HG03520 (cell line): ENCODE measurements around the gene SDR42E2.
"Not testable (repeated sequence)": the region's sequence is repeated elsewhere in the genome, so short reads cannot be mapped to it uniquely, and the experiment has no call there.

Experiments used
- ATAC-seq: cut with Tn5 transposase; IDR thresholded peaks from one replicate; pipeline ENCODE4 v1.9.1; 2021; ENCODE audit warnings: mild to moderate bottlenecking, moderate library complexity; ENCODE audit not compliant: unreplicated experiment

The SDR42E2 gene

GRCh38 chr16:22161999-22162655 lies at the start of gene SDR42E2:
Gene SDR42E2 (plus strand): TSS chr16:22162506. CDS start chr16:22165583, 3,077 bp downstream.
- no peak for ATAC-seq

- ATAC-seq, result no peak
Observed at GRCh38 chr16:22116095-22116700, 46.1 kb upstream of the SDR42E2 start.

- ATAC-seq, result no peak
Observed at GRCh38 chr16:22117609-22118008, 44.7 kb upstream of the SDR42E2 start.

GRCh38 chr16:22120440-22120839 lies 41.9 kb upstream of the SDR42E2 start:
- ATAC-seq, result no peak

- ATAC-seq, result no peak
Observed at GRCh38 chr16:22122239-22122638, 40.1 kb upstream of the SDR42E2 start.

- no peak for ATAC-seq
Observed at GRCh38 chr16:22123146-22123545, 39.2 kb upstream of the SDR42E2 start.

- ATAC-seq, result no peak
Observed at GRCh38 chr16:22123759-22124490, 38.4 kb upstream of the SDR42E2 start.

GRCh38 chr16:22124583-22125284 lies 37.6 kb upstream of the SDR42E2 start:
- ATAC-seq, result no peak

GRCh38 chr16:22126037-22126558 lies 36.2 kb upstream of the SDR42E2 start:
- ATAC-seq, result no peak

- not testable (repeated sequence) for ATAC-seq
Observed at GRCh38 chr16:22128537-22128936, 33.8 kb upstream of the SDR42E2 start.

- ATAC-seq, result no peak
Observed at GRCh38 chr16:22130528-22130927, 31.8 kb upstream of the SDR42E2 start.

- ATAC-seq, result no peak
Observed at GRCh38 chr16:22132801-22133200, 29.5 kb upstream of the SDR42E2 start.

GRCh38 chr16:22138482-22138881 lies 23.8 kb upstream of the SDR42E2 start:
- no peak for ATAC-seq

GRCh38 chr16:22139008-22139407 lies 23.3 kb upstream of the SDR42E2 start:
- no peak for ATAC-seq

- ATAC-seq, result no peak
Observed at GRCh38 chr16:22139732-22140131, 22.6 kb upstream of the SDR42E2 start.

- no peak for ATAC-seq
Observed at GRCh38 chr16:22141767-22142166, 20.5 kb upstream of the SDR42E2 start.

GRCh38 chr16:22144520-22144919 lies 17.8 kb upstream of the SDR42E2 start:
- ATAC-seq, result no peak

GRCh38 chr16:22147853-22148252 lies 14.5 kb upstream of the SDR42E2 start:
- ATAC-seq, result no peak

GRCh38 chr16:22151246-22151998 lies 10.9 kb upstream of the SDR42E2 start:
- no peak for ATAC-seq

GRCh38 chr16:22152316-22152715 lies 10.0 kb upstream of the SDR42E2 start:
- ATAC-seq, result no peak
